SK-N-SH treated with all-trans-retinoic acid at 6 μM for 48 hours (cell line): ENCODE measurements around the gene CCDC159.

ENCODE experiments used
- ARNTL ChIP-seq: fragments of 450-650 bp; formaldehyde crosslinking; IDR thresholded peaks from 2 replicates; pipeline ENCODE4 v1.5.0; 2020; ENCODE audit warnings: low read depth, mild to moderate bottlenecking, moderate library complexity, borderline replicate concordance
- CREB5 ChIP-seq: fragments of 250-450 bp; sonication (Bioruptor Pico); IDR thresholded peaks from 2 replicates; pipeline ENCODE4 v1.5.1; 2020; ENCODE audit warnings: low read depth, mild to moderate bottlenecking, moderate library complexity
- CSDC2 ChIP-seq: fragments of 250-450 bp; sonication (Bioruptor Pico); IDR thresholded peaks from 2 replicates; pipeline ENCODE4 v1.5.0; 2020; ENCODE audit warnings: mild to moderate bottlenecking, moderate library complexity
- ESRRG ChIP-seq: fragments of 250-450 bp; sonication (Bioruptor Pico); IDR thresholded peaks from 2 replicates; pipeline ENCODE4 v1.6.1; 2021; ENCODE audit warnings: mild to moderate bottlenecking
- ISL1 ChIP-seq: fragments of 250-450 bp; sonication (Bioruptor Pico); IDR thresholded peaks from 2 replicates; pipeline ENCODE4 v2.1.2; 2022; ENCODE audit warnings: mild to moderate bottlenecking, moderate library complexity
- RARB ChIP-seq: fragments of 250-450 bp; sonication (Bioruptor Pico); IDR thresholded peaks from 2 replicates; pipeline ENCODE4 v1.8.0; 2021; ENCODE audit warnings: mild to moderate bottlenecking, moderate library complexity
- TCF4 ChIP-seq: fragments of 250-450 bp; sonication (Bioruptor Pico); IDR thresholded peaks from 2 replicates; pipeline ENCODE4 v1.8.0; 2021; ENCODE audit warnings: mild to moderate bottlenecking, moderate library complexity, borderline replicate concordance
- ZFP3 ChIP-seq: fragments of 250-450 bp; sonication (Bioruptor Pico); IDR thresholded peaks from 2 replicates; pipeline ENCODE4 v1.5.0; 2020; ENCODE audit warnings: mild to moderate bottlenecking, moderate library complexity

GRCh38 chr19:11335449-11336146 is 10.7 kb upstream of the CCDC159 start:
- TF ChIP-seq TCF4 (CRISPR knock-in tag) (no peak), ARNTL (no peak), RARB (CRISPR knock-in tag) (no peak), CSDC2 (CRISPR knock-in tag) (no peak), ISL1 (CRISPR knock-in tag) (no peak), ZFP3 (CRISPR knock-in tag) (no peak), CREB5 (CRISPR knock-in tag) (no peak), ESRRG (CRISPR knock-in tag) (no peak)
